ENCODE measurements around the gene XPO6.

XPO6 gene

GRCh38 chr16:28208824-28209223 is 2.9 kb downstream of the XPO6 start:
- DNase-seq, result no peak

- DNase-seq, result no peak
Observed at GRCh38 chr16:28208131-28208530, 3.6 kb downstream of the XPO6 start.

- DNase-seq, result no peak
Observed at GRCh38 chr16:28207399-28207798, 4.4 kb downstream of the XPO6 start.

- no peak for DNase-seq
Observed at GRCh38 chr16:28205974-28206373, 5.8 kb downstream of the XPO6 start.

GRCh38 chr16:28205117-28205899 is 6.5 kb downstream of the XPO6 start:
- no peak for DNase-seq

GRCh38 chr16:28204622-28205021 is 7.1 kb downstream of the XPO6 start:
- no peak for DNase-seq

- no peak for DNase-seq
Observed at GRCh38 chr16:28204204-28204603, 7.6 kb downstream of the XPO6 start.

GRCh38 chr16:28202147-28202746 is 9.5 kb downstream of the XPO6 start:
- DNase-seq, result no peak

- DNase-seq, result no peak
Observed at GRCh38 chr16:28200661-28201060, 11.1 kb downstream of the XPO6 start.

GRCh38 chr16:28196387-28196987 is 15.3 kb downstream of the XPO6 start:
- DNase-seq, result no peak

GRCh38 chr16:28195859-28196258 is 15.9 kb downstream of the XPO6 start:
- DNase-seq, result no peak

- DNase-seq, result no peak
Observed at GRCh38 chr16:28193530-28194423, 18.0 kb downstream of the XPO6 start.

GRCh38 chr16:28192806-28193529 is 18.8 kb downstream of the XPO6 start:
- DNase-seq, result no peak

GRCh38 chr16:28191364-28191960 is 20.3 kb downstream of the XPO6 start:
- no peak for DNase-seq

- no peak for DNase-seq
Observed at GRCh38 chr16:28189245-28189644, 22.5 kb downstream of the XPO6 start.

- DNase-seq, result no peak
Observed at GRCh38 chr16:28188085-28188916, 23.5 kb downstream of the XPO6 start.

- no peak for DNase-seq
Observed at GRCh38 chr16:28187595-28188004, 24.2 kb downstream of the XPO6 start.

GRCh38 chr16:28186752-28187151 is 25.0 kb downstream of the XPO6 start:
- DNase-seq, result no peak

- DNase-seq, result no peak
Observed at GRCh38 chr16:28185696-28186095, 26.1 kb downstream of the XPO6 start.

GRCh38 chr16:28184625-28185024 is 27.1 kb downstream of the XPO6 start:
- DNase-seq, result no peak

- no peak for DNase-seq
Observed at GRCh38 chr16:28183930-28184329, 27.8 kb downstream of the XPO6 start.

Measured in NCI-H1105 (cell line).